Iris pigment epithelial cell (primary cell): ENCODE results near the gene VPS11.
"Not testable (repeated sequence)": the region's sequence is repeated elsewhere in the genome, so short reads cannot be mapped to it uniquely, and the experiment has no call there.

Experiments
- DNase-seq: peaks from one replicate; pipeline ENCODE4 v3.0.0-alpha.2; 2011; ENCODE audit warnings: low read depth

The VPS11 gene

DNA sequence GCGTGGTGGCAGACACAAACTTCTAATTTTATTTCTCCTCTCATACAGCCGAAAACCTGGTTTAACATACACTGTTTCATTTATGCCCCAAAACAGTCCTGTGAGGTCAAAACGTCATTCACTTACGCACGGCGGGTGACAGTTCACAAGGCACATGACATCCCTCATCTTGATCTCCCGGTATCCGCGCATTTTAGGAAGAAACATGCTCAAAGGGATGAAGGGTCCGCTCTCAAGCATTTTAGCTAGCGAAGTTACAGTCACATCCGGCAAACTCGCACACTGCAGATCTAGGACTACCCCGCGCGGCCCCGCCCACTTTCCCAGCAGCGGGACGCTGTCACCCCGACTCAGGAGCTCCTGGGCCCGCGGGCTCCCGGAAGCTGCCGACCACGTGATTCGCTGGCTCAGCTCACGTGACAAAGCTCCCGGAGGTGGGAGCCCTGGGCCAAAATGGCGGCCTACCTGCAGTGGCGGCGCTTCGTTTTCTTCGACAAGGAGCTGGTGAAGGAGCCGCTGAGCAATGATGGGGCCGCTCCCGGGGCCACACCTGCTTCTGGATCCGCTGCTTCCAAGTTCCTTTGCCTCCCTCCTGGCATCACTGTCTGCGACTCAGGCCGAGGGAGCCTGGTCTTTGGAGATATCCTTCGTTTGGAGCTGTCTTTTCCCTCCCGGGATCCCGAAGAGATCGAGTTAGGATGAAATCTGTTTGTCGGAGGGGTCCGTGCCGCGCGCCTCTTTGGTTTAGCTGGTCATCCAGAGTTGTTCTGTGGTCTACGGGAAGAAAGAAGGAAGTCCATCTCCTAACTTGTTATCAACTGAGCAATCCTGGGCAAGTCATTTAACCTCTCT, at the start of gene VPS11:
TSS of gene VPS11 (plus strand) at position 448 of the 852 bp plus-strand sequence. CDS start at position 454, 6 bp downstream.
- DNase-seq, result peak; percentile 94

GRCh38 chr11:119018074-119018938, 49.3 kb upstream of the VPS11 start, which contains the start of the genes RPS25 and TRAPPC4:
TSS of gene RPS25 (minus strand) at chr11:119018343. CDS start at chr11:119018284, 59 bp downstream.
TSS of gene TRAPPC4 (plus strand) at chr11:119018766. CDS start at chr11:119018796, 30 bp downstream.
- DNase-seq, result peak; percentile 98

GRCh38 chr11:119019996-119020395, 47.6 kb upstream of the VPS11 start:
- DNase-seq, result no peak

- no peak for DNase-seq
Measured at GRCh38 chr11:119021631-119022030, 46.0 kb upstream of the VPS11 start.

DNA sequence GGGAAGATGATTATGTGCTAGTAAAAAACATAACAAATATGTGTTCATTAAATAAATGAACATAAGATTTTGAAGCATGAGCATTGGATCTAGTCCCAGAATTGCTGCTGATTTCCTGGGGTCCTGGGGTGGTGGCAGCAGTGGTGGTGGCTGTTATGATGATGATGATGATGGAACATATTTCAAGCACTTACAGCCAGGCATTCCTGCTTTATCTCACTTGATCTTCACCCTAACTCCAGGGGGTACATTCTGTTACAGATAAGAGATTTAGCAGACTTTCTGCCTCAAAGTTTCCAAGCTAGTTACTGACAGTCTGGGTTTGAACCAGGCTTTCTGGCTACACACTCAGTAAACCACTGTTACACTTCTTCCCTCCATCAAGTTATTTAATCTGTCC, 43.9 kb upstream of the VPS11 start:
- DNase-seq, result peak; percentile 68

- no peak for DNase-seq
Measured at GRCh38 chr11:119024430-119025098, 43.1 kb upstream of the VPS11 start.

- no peak for DNase-seq
Measured at GRCh38 chr11:119025099-119025473, 42.5 kb upstream of the VPS11 start.

- DNase-seq, result no peak
Measured at GRCh38 chr11:119025541-119025940, 42.1 kb upstream of the VPS11 start.

GRCh38 chr11:119025978-119026766, 41.4 kb upstream of the VPS11 start:
- DNase-seq, result no peak

GRCh38 chr11:119026970-119027369, 40.6 kb upstream of the VPS11 start:
- DNase-seq, result no peak

- no peak for DNase-seq
Measured at GRCh38 chr11:119027561-119028345, 39.9 kb upstream of the VPS11 start.

DNA sequence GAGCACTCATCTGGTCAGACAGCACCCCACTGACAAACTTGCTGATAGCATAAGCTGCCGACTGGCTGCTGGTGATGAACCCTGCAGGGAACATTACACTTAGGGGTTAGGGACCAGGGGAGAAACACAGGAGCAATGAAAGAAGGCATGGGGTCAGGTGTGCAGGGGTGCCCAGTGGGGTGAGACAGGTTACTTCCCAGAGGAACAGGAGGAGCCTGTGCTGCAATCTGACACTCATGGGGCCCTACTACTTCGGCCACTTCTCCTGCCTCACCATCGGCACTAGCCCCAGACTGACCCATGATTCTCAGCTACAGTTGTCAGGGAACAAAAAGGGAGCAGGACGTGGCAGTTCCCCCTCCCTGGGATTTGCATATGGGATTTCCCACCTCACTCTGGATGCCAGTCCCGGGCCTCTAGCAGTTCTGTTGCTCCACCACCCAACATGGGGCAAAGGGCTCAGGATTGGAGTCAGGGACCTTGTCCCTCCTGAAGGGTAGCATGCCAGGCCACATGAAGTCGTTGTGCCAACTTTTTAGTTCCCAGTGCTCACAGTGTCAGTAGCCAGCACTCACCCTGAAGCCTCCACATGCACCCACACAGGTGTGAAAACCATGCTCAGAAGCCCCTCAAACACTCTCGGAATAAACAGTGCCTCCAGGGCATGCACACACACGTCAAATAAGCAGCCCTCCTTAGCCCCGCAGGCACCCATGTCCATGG, 39.1 kb upstream of the VPS11 start:
- DNase-seq, result no peak

DNA sequence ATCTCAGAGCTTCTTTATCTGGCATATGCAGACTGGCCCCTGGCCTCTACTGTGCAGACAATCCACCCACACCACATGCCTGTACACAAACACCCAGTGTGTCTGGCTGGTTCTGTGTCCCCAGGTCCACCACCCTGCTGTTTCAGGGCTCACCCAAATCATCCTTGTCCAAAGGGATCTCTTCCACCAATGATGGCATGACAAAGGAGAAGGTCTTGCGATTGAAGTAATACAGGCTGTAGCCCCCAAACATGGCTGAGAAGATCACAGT, 38.6 kb upstream of the VPS11 start:
- DNase-seq, result no peak

DNA sequence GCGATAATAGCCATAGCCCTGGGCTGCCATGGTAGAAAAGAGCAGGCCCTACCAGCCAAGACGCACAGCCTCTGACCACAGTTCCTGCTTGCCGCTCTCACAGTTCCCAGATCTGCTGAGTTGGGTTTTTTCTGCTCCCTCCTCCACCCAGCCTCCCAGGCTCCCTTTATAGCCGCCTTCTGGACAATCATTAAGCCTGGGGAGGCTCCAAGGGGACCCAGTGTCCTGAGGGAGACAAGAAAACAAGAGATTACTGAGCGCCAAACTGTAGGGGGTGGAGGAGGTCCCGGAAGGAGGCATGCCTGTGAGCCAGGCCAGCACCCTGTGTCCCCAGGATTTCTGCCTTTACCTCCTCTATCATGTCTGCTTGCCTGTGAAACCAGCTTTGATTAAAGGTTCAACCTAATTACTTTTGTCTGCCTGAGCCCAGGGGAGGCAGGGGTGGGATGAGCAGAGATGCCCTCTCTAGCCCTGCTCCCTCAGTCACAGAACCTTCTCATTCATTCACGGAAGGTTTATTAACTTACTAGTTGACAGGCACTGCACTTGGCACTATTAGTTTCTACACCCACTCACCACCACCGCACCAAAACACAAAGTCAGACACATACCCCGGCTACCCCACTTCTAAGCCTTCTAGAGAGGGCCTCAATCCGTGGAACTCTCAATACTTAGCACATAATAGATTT, 38.1 kb upstream of the VPS11 start:
- DNase-seq, result no peak

- no peak for DNase-seq
Measured at GRCh38 chr11:119030029-119030328, 37.6 kb upstream of the VPS11 start.

GRCh38 chr11:119030329-119031047, 37.1 kb upstream of the VPS11 start, which contains the start of gene SLC37A4:
TSS of gene SLC37A4 (minus strand) at chr11:119030877.
- peak; percentile 98 for DNase-seq

GRCh38 chr11:119031912-119032280, 35.7 kb upstream of the VPS11 start:
- no peak for DNase-seq

- not testable (repeated sequence) for DNase-seq
Measured at GRCh38 chr11:119033421-119033820, 34.2 kb upstream of the VPS11 start.

DNA sequence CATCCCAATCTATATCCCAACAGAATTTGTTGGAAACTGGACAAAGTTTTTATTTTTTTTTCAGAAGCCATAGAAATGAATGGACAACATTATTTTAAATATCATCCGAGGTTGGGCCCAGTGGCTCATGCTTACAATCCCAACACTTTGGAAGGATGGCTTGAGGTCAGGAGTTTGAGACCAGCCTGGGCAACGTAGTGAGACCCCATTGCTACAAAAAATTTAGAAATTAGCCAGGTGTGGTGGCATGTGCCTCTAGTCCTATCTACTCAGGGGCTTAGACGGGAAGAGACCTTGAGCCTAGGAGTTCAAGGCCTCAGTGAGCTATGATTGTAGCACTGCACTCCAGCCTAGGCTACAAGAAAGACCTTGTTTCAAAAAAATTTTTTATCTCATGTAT, 32.8 kb upstream of the VPS11 start:
- DNase-seq, result no peak
